Skeletal muscle satellite cell (primary cell): ENCODE measurements around the gene ARHGAP15.
A peak's percentile ranks its signal among the peaks of the same experiment; 100 is the strongest.

Experiments
- H3K27me3 ChIP-seq: 2 replicates; pipeline ENCODE4 v1.7.0; 2013; ENCODE audit warnings: low read length; ENCODE audit not compliant: control insufficient read depth, insufficient read depth
- H3K36me3 ChIP-seq: 2 replicates; pipeline ENCODE4 v1.7.0; 2013; ENCODE audit warnings: mild to moderate bottlenecking, control low read depth, low read length; ENCODE audit not compliant: insufficient read depth
- H3K4me1 ChIP-seq: 2 replicates; pipeline ENCODE4 v1.7.0; 2013; ENCODE audit warnings: low read length; ENCODE audit not compliant: control insufficient read depth, insufficient read depth
- H3K4me2 ChIP-seq: 2 replicates; pipeline ENCODE4 v1.7.0; 2013; ENCODE audit warnings: mild to moderate bottlenecking, low read length
- H3K4me3 ChIP-seq: 2 replicates; pipeline ENCODE4 v1.7.0; 2013; ENCODE audit warnings: low read length
- H3K9ac ChIP-seq: 2 replicates; pipeline ENCODE4 v1.7.0; 2013; ENCODE audit warnings: mild to moderate bottlenecking, low read depth, low read length, moderate library complexity
- H3K9me3 ChIP-seq: replicated peaks from 2 replicates; pipeline ENCODE4 v1.7.0; 2013; ENCODE audit warnings: mild to moderate bottlenecking, control low read depth, low read length

The ARHGAP15 gene

DNA sequence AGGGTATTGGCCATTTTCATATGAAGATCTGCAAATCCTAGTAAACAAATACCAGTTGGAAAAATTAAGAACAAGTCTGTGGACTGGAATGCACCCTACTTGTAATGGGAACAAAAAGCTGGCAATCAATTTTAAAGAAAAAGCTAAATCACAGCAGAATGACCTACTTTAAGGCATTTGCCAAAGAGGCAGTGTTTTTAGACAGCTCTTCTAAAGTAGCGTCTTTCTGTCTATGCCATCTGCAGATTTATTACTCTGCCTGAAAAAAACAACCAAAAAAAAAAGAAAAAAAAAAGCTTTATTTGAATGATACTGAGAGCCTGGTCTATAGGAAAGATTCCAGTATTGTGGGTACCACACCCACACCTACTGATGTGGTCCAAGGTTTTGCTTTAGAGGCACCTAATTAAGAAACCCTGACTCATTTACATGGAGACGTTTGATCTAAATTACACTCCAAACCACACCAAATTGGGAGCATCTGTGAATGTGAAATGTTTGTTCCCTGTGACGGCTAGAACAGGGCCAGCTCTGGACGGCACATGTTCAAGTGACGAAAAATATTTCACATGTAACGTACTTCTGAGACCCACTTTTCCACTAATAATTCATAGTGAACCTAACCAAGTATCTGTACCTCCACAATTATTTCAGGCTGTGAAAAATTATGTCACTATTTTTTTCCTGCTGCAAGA is 597.1 kb downstream of the ARHGAP15 start:
- Histone ChIP-seq H3K9me3 (no peaks in the 10 kb centered on the region), H3K4me2 (no peak overlapping the region), H3K36me3 (no peaks in the 10 kb centered on the region), H3K27me3 (no peaks in the 10 kb centered on the region), H3K9ac (no peak overlapping the region), H3K4me3 (no peak overlapping the region), H3K4me1 (no peaks in the 10 kb centered on the region)

DNA sequence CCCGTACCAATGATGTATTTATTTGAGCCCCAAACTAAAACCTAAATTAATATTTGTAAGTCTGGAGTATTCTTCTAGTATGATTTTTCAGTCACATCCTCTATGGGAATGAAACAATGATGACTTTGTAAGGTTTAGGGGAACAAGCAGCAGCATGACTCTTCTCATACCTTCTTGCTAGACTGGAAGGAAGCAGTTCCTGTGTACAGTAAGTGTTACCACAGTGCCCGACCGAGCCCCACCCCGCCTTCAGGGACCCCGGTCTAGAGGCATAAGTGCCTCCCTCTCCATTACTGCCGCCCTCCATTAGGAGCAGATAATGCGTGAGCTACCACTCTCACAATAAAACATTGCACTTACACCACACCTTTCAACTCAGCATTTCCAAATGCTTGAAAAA is 599.3 kb downstream of the ARHGAP15 start:
- Histone ChIP-seq H3K4me1 (no peaks in the 10 kb centered on the region), H3K9ac (no peak overlapping the region), H3K36me3 (no peaks in the 10 kb centered on the region), H3K4me3 (no peak overlapping the region), H3K27me3 (no peaks in the 10 kb centered on the region), H3K4me2 (no peak overlapping the region), H3K9me3 (no peaks in the 10 kb centered on the region)

GRCh38 chr2:143729296-143729814 is 600.1 kb downstream of the ARHGAP15 start:
- H3K4me1 ChIP-seq: no peaks in the 10 kb centered on the region

GRCh38 chr2:143730155-143730952 is 601.1 kb downstream of the ARHGAP15 start:
- no peaks in the 10 kb centered on the region for H3K27me3 ChIP-seq
- H3K4me2 ChIP-seq: peak overlapping the region; percentile 38
- H3K9me3 ChIP-seq: no peaks in the 10 kb centered on the region
- H3K9ac ChIP-seq: no peak overlapping the region
- H3K36me3 ChIP-seq: no peaks in the 10 kb centered on the region
- no peaks in the 10 kb centered on the region for H3K4me1 ChIP-seq
- H3K4me3 ChIP-seq: no peak overlapping the region

More at GRCh38 chr2:143729296-143729814, 600.1 kb downstream of the ARHGAP15 start:
- Histone ChIP-seq H3K27me3 (no peaks in the 10 kb centered on the region), H3K4me3 (no peak overlapping the region), H3K4me2 (no peak overlapping the region), H3K36me3 (no peaks in the 10 kb centered on the region), H3K9ac (no peak overlapping the region), H3K9me3 (no peaks in the 10 kb centered on the region)

GRCh38 chr2:143730953-143731260 is 601.7 kb downstream of the ARHGAP15 start:
- Histone ChIP-seq H3K9me3 (no peaks in the 10 kb centered on the region), H3K4me1 (no peaks in the 10 kb centered on the region), H3K9ac (no peak overlapping the region), H3K27me3 (no peaks in the 10 kb centered on the region), H3K4me2 (no peak overlapping the region), H3K36me3 (no peaks in the 10 kb centered on the region), H3K4me3 (no peak overlapping the region)

GRCh38 chr2:143732076-143732475 is 602.9 kb downstream of the ARHGAP15 start:
- Histone ChIP-seq H3K36me3 (no peaks in the 10 kb centered on the region), H3K9ac (no peak overlapping the region), H3K4me1 (no peaks in the 10 kb centered on the region), H3K27me3 (no peaks in the 10 kb centered on the region), H3K9me3 (no peaks in the 10 kb centered on the region), H3K4me2 (no peak overlapping the region), H3K4me3 (no peak overlapping the region)

DNA sequence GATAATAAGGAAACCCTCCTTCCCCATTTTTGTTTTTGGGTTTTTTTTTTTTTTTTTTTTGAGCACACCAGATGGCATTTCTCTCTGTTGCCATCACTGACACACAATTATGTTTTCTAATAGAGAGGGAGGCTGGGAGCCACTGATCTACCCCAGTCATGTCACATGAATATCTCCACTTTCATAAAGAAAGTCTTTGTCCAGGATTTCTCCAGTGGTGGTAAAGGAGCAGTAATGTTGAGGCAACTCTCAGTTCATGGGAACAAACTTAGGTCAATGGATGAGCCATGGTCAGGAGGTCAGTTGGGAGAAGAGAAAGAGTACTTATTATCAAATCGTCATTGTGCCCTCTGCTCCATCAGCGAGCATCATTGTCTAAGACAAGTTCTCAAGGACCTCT is 603.7 kb downstream of the ARHGAP15 start:
- H3K9ac ChIP-seq: no peak overlapping the region
- H3K4me2 ChIP-seq: no peak overlapping the region
- H3K9me3 ChIP-seq: no peaks in the 10 kb centered on the region
- H3K36me3 ChIP-seq: no peaks in the 10 kb centered on the region
- no peaks in the 10 kb centered on the region for H3K4me1 ChIP-seq
- H3K27me3 ChIP-seq: no peaks in the 10 kb centered on the region
- H3K4me3 ChIP-seq: no peak overlapping the region

DNA sequence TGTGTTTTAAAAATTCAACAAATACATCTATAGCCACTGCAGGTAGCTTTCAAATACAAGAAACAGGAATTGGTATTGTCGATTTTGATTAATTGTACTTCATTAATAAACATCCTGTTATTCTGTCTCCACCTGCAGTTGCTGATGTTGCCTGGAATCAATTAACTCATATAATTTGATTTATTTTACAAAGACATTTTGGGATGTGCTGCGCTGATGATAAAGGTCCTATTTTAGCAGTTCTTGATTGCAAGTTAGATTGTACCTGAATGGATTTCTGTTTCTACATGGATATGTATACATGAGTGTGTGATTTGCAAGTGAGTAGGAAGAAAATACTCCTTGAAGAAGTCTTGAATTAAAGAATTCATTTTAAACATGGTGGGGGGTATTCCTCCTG is 605.3 kb downstream of the ARHGAP15 start:
- no peaks in the 10 kb centered on the region for H3K4me1 ChIP-seq
- no peak overlapping the region for H3K9ac ChIP-seq
- no peak overlapping the region for H3K4me3 ChIP-seq
- H3K9me3 ChIP-seq: no peaks in the 10 kb centered on the region
- H3K4me2 ChIP-seq: no peak overlapping the region
- H3K27me3 ChIP-seq: no peaks in the 10 kb centered on the region
- H3K36me3 ChIP-seq: no peaks in the 10 kb centered on the region

- H3K27me3 ChIP-seq: no peaks in the 10 kb centered on the region
- no peaks in the 10 kb centered on the region for H3K9me3 ChIP-seq
- no peak overlapping the region for H3K4me3 ChIP-seq
- H3K4me1 ChIP-seq: no peaks in the 10 kb centered on the region
- H3K9ac ChIP-seq: no peak overlapping the region
- H3K4me2 ChIP-seq: no peak overlapping the region
- H3K36me3 ChIP-seq: no peaks in the 10 kb centered on the region
Measured at GRCh38 chr2:143736904-143737303, 607.7 kb downstream of the ARHGAP15 start.

GRCh38 chr2:143740431-143740830 is 611.2 kb downstream of the ARHGAP15 start:
- H3K9me3 ChIP-seq: no peaks in the 10 kb centered on the region

DNA sequence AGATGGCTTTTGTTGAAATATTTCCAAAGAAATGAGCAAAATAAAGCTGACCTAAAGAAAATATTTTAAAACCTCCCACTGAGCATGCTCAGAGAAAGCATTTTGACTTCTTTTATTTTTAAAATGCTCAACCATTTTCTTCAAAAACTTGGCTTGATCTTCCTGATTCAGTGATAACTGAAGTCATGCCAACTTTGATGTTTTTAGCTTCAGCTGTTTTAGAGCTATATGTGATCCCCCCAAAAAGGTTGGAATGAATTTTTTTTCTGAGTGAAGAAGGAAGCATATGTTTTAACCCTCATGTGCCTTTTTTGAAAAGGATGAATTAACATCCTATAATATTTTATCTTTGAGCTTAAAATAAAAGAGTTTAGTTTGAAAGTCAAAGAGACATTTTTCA is 612.0 kb downstream of the ARHGAP15 start:
- no peaks in the 10 kb centered on the region for H3K27me3 ChIP-seq
- no peaks in the 10 kb centered on the region for H3K4me1 ChIP-seq
- no peak overlapping the region for H3K4me2 ChIP-seq
- H3K4me3 ChIP-seq: no peak overlapping the region
- H3K36me3 ChIP-seq: no peaks in the 10 kb centered on the region
- no peaks in the 10 kb centered on the region for H3K9me3 ChIP-seq
- no peak overlapping the region for H3K9ac ChIP-seq

More at GRCh38 chr2:143740431-143740830, 611.2 kb downstream of the ARHGAP15 start:
- Histone ChIP-seq H3K4me1 (no peaks in the 10 kb centered on the region), H3K27me3 (no peaks in the 10 kb centered on the region), H3K36me3 (no peaks in the 10 kb centered on the region), H3K4me2 (no peak overlapping the region), H3K4me3 (no peak overlapping the region), H3K9ac (no peak overlapping the region)

DNA sequence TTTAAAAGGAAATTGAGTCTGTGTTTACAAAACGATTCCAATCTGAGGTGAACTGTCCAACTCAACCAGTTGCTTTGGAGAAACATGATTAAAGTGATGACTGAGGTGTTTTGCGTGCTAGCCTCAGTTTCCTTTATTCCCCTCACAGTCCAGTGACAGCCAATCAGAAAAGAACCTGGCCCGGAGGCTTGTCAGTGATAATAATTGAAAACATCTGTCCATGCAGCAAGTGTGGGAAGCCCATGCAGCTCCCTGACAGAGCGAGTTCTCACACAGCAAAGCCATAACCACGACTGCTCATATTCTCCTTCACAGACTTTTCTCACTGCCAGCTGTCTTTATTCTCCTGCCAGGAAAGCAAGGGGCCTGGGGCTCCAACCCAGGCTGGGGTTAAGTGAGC is 613.4 kb downstream of the ARHGAP15 start:
- Histone ChIP-seq H3K4me3 (no peak overlapping the region), H3K9me3 (no peaks in the 10 kb centered on the region), H3K4me1 (no peaks in the 10 kb centered on the region), H3K36me3 (no peaks in the 10 kb centered on the region), H3K4me2 (no peak overlapping the region), H3K9ac (no peak overlapping the region), H3K27me3 (no peaks in the 10 kb centered on the region)
